Esophagus squamous epithelium (tissue), 4 donors: ENCODE results near the gene KLHL18.

ENCODE experiments used
- CTCF ChIP-seq, 6 experiments: fragments of 450-650 bp in 4 of 6; fragments of 200-600 bp in 2 of 6; sonication (generic) in 2 of 6; IDR thresholded peaks; one replicate each; pipeline ENCODE4 v1.5.1; 2016 to 2019; ENCODE audit warnings: antibody characterized with exemption in 6 of 6, mild to moderate bottlenecking in 4 of 6, moderate library complexity in 4 of 6
- POLR2A ChIP-seq, 4 donors: fragments of 450-650 bp; IDR thresholded peaks; one replicate each; pipeline ENCODE4 v1.6.1; 2017; ENCODE audit warnings: antibody characterized with exemption in 4 of 4, mild to moderate bottlenecking in 4 of 4, moderate library complexity in 3 of 4

GRCh38 chr3:47394881-47395280 lies 112.1 kb downstream of the KLHL18 start:
- TF ChIP-seq CTCF (IDR thresholded peaks at IDR 0.05): no peak
- TF ChIP-seq POLR2A (IDR thresholded peaks at IDR 0.05): no peak
